GM12801 (cell line): ENCODE results near the gene ZDHHC14.

Experiments used
- TF ChIP-seq, protein P1 (sequence below): IDR thresholded peaks from one replicate; pipeline ENCODE4 v1.5.1; 2011; ENCODE audit warnings: control low read depth; ENCODE audit not compliant: insufficient read length; ENCODE audit errors: extremely low read depth

The ZDHHC14 gene

GRCh38 chr6:157640746-157641451 is 259.9 kb downstream of the ZDHHC14 start:
- TF ChIP-seq, protein P1, sequence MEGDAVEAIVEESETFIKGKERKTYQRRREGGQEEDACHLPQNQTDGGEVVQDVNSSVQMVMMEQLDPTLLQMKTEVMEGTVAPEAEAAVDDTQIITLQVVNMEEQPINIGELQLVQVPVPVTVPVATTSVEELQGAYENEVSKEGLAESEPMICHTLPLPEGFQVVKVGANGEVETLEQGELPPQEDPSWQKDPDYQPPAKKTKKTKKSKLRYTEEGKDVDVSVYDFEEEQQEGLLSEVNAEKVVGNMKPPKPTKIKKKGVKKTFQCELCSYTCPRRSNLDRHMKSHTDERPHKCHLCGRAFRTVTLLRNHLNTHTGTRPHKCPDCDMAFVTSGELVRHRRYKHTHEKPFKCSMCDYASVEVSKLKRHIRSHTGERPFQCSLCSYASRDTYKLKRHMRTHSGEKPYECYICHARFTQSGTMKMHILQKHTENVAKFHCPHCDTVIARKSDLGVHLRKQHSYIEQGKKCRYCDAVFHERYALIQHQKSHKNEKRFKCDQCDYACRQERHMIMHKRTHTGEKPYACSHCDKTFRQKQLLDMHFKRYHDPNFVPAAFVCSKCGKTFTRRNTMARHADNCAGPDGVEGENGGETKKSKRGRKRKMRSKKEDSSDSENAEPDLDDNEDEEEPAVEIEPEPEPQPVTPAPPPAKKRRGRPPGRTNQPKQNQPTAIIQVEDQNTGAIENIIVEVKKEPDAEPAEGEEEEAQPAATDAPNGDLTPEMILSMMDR: no peak

DNA sequence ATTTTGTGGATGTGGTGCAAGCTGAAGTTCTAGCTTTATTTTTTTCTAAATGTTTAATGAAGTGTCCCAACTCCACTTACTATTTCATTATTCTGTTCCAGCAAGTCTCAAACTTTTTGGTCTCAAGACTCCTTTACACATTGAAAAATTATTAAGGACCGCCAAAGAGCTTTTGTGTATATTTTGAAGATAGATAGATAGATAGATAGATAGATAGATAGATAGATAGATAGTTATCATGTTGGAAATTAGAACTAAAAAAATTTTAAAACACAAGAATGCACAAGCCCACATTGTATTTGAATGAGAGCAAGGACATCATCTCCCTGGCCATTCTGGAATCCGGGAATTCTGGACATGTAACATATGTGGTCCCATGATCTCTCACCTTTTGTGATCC is 260.8 kb downstream of the ZDHHC14 start:
- TF ChIP-seq, protein P1: no peak

DNA sequence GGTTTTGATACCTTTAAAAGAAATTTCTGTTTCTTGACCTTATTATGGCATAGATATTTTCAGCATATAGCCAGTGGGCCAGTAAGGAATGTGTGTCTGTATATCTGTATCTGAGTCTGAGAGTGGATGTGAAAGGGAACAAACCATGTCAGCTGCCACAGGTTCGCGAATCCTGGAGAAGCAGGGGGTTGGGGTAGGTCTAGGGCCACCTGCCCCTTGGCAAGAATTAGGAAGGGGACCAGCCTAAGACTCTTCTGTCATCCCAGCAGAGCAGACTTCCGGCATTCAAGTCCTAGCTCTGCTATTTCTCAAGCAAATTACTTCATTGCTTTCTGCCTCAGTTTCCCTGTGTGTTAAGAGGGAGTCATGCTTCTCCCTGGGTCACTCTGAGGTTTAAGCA is 261.7 kb downstream of the ZDHHC14 start:
- TF ChIP-seq, protein P1: no peak

DNA sequence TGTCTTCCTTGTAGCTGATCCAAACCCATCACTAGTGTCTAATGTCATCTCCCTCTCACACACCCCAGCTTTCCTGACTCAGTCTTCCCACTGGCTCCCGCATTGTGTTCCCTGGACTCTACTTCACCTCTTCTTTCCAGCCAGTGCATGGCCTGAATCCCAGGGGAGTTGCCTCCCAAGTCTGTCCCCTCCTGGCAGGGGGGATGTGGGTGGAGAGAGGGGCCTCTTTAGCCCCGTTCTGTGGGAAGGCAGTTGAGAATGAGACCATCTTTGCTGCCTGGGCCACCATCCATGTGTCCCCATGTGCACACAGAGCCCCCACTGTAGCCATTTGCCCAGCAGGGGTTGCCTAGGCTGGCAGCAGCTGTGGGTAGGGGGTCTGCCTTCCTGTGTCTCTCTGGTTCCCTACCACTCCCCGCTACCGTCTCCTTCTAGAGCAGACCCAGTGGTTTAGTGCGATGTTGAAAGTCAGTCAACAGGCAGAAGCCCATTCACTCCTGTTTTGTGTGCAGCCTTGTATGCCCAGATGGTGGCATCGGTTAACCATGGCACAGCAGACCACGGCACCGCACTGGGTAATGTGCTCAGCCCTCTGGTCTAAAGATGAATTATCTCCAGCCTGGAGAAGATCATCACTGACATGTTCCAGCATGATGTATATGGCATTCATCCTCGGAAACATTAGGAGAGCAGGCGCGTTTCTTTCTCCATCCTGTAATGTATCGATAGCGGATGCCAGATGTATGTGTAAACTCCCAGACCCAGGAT is 263.2 kb downstream of the ZDHHC14 start:
- TF ChIP-seq, protein P1: no peak

- TF ChIP-seq, protein P1: no peak
Observed at GRCh38 chr6:157645201-157645795, 264.3 kb downstream of the ZDHHC14 start.

GRCh38 chr6:157646012-157646411 is 265.0 kb downstream of the ZDHHC14 start:
- TF ChIP-seq, protein P1: no peak

DNA sequence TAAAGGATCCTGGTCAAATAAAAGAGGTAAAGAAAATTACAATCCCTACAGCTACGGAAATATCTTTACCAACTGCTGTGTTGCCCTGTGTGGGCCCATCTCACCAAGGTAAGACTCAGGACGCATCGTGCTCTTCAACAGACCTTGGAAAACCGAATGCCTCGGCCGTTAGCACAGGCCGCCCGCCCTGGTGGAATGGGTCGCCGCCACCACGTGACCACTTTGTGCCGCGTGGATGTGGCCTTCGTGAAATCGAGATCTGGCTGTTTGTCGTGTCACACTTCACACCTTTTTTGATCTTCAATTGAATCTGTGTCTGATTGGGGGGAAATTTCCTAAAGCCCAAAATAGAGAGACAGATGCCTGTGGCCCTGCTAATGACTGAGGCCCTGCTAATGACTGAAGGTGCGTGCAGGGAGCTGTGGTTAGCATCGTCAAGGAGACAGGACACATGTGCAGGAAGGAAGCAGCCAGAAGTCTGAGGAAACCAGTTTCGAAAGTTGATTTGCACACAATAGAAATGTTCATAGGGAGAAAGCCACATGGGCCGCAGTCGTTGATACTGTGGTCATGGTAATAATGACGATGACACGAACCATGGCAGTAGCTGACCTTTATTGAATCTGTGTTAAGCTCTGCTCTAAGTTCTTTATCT is 266.4 kb downstream of the ZDHHC14 start:
- TF ChIP-seq, protein P1: no peak
